Mesothelial cell of epicardium (in vitro differentiated cells): ENCODE measurements around the gene RNF26. TPM values are rescaled to one million over a fixed set of nuclear protein-coding genes. Genes with fewer than 3 reads are reported as not detected.

ENCODE experiments used
- DNase-seq, 2 experiments: peaks; one replicate each; pipeline ENCODE4 v3.0.0; 2021; ENCODE audit warnings: low spot score in 2 of 2; ENCODE audit not compliant: unreplicated experiment in 2 of 2
- H3K27ac Mint-ChIP-seq: 2 replicates; pipeline ENCODE4 v1.8.0; 2021; ENCODE audit warnings: mixed read lengths
- H3K27me3 Mint-ChIP-seq: 2 replicates; pipeline ENCODE4 v1.8.0; 2021; ENCODE audit warnings: low read depth, mixed read lengths
- H3K36me3 Mint-ChIP-seq: 2 replicates; pipeline ENCODE4 v1.8.0; 2021; ENCODE audit warnings: mixed read lengths
- H3K4me1 Mint-ChIP-seq: 2 replicates; pipeline ENCODE4 v1.8.0; 2021; ENCODE audit warnings: mixed read lengths
- H3K4me3 Mint-ChIP-seq: 2 replicates; pipeline ENCODE4 v1.8.0; 2021; ENCODE audit warnings: mild to moderate bottlenecking, moderate library complexity, mixed read lengths
- H3K9me3 Mint-ChIP-seq: 2 replicates; pipeline ENCODE4 v1.8.0; 2021; ENCODE audit warnings: mixed read lengths
- total RNA-seq: library from RNA; stranded (reverse); gene quantifications from 3 replicates; pipeline ENCODE4 v1.2.1, GENCODE V29; 2021
- TF ChIP-seq, protein P1 (sequence below): fragments of 200-600 bp; sonication (generic); IDR thresholded peaks from one replicate; pipeline ENCODE4 v1.5.0; 2021; ENCODE audit warnings: antibody characterized with exemption; ENCODE audit not compliant: unreplicated experiment

Gene RNF26
- total RNA-seq, 1 donor from 2014 or later = 36.2 TPM

GRCh38 chr11:119319136-119319699, 15.1 kb upstream of the RNF26 start:
- no peaks in the 10 kb centered on the region for H3K36me3 Mint-ChIP-seq
- peak overlapping the region; percentile 15 for H3K27ac Mint-ChIP-seq
- DNase-seq = no peak
- peaks cover 46% of the 10 kb centered on the region for H3K4me1 Mint-ChIP-seq
- peak overlapping the region; percentile 13 for H3K4me3 Mint-ChIP-seq
- no peaks in the 10 kb centered on the region for H3K9me3 Mint-ChIP-seq
- TF ChIP-seq, protein P1, sequence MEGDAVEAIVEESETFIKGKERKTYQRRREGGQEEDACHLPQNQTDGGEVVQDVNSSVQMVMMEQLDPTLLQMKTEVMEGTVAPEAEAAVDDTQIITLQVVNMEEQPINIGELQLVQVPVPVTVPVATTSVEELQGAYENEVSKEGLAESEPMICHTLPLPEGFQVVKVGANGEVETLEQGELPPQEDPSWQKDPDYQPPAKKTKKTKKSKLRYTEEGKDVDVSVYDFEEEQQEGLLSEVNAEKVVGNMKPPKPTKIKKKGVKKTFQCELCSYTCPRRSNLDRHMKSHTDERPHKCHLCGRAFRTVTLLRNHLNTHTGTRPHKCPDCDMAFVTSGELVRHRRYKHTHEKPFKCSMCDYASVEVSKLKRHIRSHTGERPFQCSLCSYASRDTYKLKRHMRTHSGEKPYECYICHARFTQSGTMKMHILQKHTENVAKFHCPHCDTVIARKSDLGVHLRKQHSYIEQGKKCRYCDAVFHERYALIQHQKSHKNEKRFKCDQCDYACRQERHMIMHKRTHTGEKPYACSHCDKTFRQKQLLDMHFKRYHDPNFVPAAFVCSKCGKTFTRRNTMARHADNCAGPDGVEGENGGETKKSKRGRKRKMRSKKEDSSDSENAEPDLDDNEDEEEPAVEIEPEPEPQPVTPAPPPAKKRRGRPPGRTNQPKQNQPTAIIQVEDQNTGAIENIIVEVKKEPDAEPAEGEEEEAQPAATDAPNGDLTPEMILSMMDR = no peak
- no peaks in the 10 kb centered on the region for H3K27me3 Mint-ChIP-seq

GRCh38 chr11:119319700-119320239, 14.6 kb upstream of the RNF26 start:
- Mint-ChIP-seq H3K27ac (peak overlapping the region; percentile 84), H3K4me1 (peaks cover 46% of the 10 kb centered on the region), H3K27me3 (no peaks in the 10 kb centered on the region), H3K9me3 (no peaks in the 10 kb centered on the region), H3K4me3 (peak overlapping the region; percentile 62), H3K36me3 (no peaks in the 10 kb centered on the region)
- DNase-seq = no peak
- TF ChIP-seq, protein P1 = no peak

GRCh38 chr11:119320240-119320775, 14.0 kb upstream of the RNF26 start:
- Mint-ChIP-seq H3K27ac (no peak overlapping the region), H3K4me3 (peak overlapping the region; percentile 62), H3K27me3 (no peaks in the 10 kb centered on the region), H3K36me3 (no peaks in the 10 kb centered on the region), H3K4me1 (peaks cover 45% of the 10 kb centered on the region), H3K9me3 (no peaks in the 10 kb centered on the region)
- TF ChIP-seq, protein P1 = no peak
- DNase-seq = no peak

GRCh38 chr11:119320776-119321524, 13.4 kb upstream of the RNF26 start:
- Mint-ChIP-seq H3K27ac (no peak overlapping the region), H3K9me3 (no peaks in the 10 kb centered on the region), H3K4me3 (peak overlapping the region; percentile 67), H3K27me3 (no peaks in the 10 kb centered on the region), H3K36me3 (no peaks in the 10 kb centered on the region), H3K4me1 (peaks cover 40% of the 10 kb centered on the region)
- peak in 1 of 2 experiments; percentile 59 for DNase-seq
- TF ChIP-seq, protein P1 = no peak

GRCh38 chr11:119322360-119322739, 12.0 kb upstream of the RNF26 start:
- Mint-ChIP-seq H3K4me3 (no peak overlapping the region), H3K4me1 (peaks cover 40% of the 10 kb centered on the region), H3K36me3 (no peaks in the 10 kb centered on the region), H3K9me3 (no peaks in the 10 kb centered on the region), H3K27ac (no peak overlapping the region), H3K27me3 (no peaks in the 10 kb centered on the region)
- TF ChIP-seq, protein P1 = no peak
- DNase-seq = no peak
